PFSK-1 (cell line): Measurements from ENCODE around the gene BCAS3.

Experiments
- FOXP2 ChIP-seq: optimal IDR thresholded peaks from 2 replicates; pipeline ENCODE3; 2011; ENCODE audit warnings: borderline replicate concordance, control low read depth, inconsistent platforms; ENCODE audit not compliant: insufficient read depth; ENCODE audit errors: extremely low read length, extremely low read depth
- POLR2AphosphoS5 ChIP-seq: IDR thresholded peaks from 2 replicates; pipeline ENCODE4 v1.6.1; 2012; ENCODE audit warnings: low read depth, mild to moderate bottlenecking, control low read depth, low read length, moderate library complexity
- TF ChIP-seq, protein P1 (sequence below), 2 experiments: IDR thresholded peaks; 2 replicates each; pipeline versions ENCODE4 v1.6.1 to v1.8.0; 2011 to 2012; ENCODE audit warnings: low read depth in 2 of 2, low read length in 2 of 2, control low read depth in 1 of 2, inconsistent platforms in 1 of 2, mild to moderate bottlenecking in 1 of 2, moderate library complexity in 1 of 2; ENCODE audit not compliant: insufficient read depth in 1 of 2

GRCh38 chr17:61420745-61421398 lies 743.2 kb downstream of the BCAS3 start:
- TF ChIP-seq FOXP2 (no peak), POLR2AphosphoS5 (no peak)
- TF ChIP-seq, protein P1, sequence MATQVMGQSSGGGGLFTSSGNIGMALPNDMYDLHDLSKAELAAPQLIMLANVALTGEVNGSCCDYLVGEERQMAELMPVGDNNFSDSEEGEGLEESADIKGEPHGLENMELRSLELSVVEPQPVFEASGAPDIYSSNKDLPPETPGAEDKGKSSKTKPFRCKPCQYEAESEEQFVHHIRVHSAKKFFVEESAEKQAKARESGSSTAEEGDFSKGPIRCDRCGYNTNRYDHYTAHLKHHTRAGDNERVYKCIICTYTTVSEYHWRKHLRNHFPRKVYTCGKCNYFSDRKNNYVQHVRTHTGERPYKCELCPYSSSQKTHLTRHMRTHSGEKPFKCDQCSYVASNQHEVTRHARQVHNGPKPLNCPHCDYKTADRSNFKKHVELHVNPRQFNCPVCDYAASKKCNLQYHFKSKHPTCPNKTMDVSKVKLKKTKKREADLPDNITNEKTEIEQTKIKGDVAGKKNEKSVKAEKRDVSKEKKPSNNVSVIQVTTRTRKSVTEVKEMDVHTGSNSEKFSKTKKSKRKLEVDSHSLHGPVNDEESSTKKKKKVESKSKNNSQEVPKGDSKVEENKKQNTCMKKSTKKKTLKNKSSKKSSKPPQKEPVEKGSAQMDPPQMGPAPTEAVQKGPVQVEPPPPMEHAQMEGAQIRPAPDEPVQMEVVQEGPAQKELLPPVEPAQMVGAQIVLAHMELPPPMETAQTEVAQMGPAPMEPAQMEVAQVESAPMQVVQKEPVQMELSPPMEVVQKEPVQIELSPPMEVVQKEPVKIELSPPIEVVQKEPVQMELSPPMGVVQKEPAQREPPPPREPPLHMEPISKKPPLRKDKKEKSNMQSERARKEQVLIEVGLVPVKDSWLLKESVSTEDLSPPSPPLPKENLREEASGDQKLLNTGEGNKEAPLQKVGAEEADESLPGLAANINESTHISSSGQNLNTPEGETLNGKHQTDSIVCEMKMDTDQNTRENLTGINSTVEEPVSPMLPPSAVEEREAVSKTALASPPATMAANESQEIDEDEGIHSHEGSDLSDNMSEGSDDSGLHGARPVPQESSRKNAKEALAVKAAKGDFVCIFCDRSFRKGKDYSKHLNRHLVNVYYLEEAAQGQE (IDR thresholded peaks at IDR 0.05; ENCODE audit: insufficient read depth in 1 of 2, low read depth in 2 of 2, low read length in 2 of 2) = no peak
